GM12878 (cell line): ENCODE data around the gene RAD51B. TPM values are rescaled to one million over a fixed set of nuclear protein-coding genes. Genes with fewer than 3 reads are reported as not detected.

Experiments used
- BACH1 ChIP-seq: fragments of 450-650 bp; IDR thresholded peaks from 2 replicates; pipeline ENCODE4 v1.6.1; 2017; ENCODE audit warnings: mild to moderate bottlenecking, borderline replicate concordance
- CTCF ChIP-seq, 3 experiments: IDR thresholded peaks in 2 of 3; conservative IDR thresholded peaks in 1 of 3; 2 replicates each; pipeline ENCODE4 v1.5.1; 2011; ENCODE audit warnings: low read depth in 3 of 3, low read length in 3 of 3, mild to moderate bottlenecking in 3 of 3, control low read depth in 2 of 3, moderate library complexity in 2 of 3, inconsistent platforms in 1 of 3, mixed read lengths in 1 of 3; ENCODE audit not compliant: control insufficient read depth in 2 of 3, insufficient read depth in 1 of 3; ENCODE audit errors: extremely low read depth in 1 of 3
- CUX1 ChIP-seq: IDR thresholded peaks from 2 replicates; pipeline ENCODE4 v1.6.1; 2012; ENCODE audit warnings: improper control_type of control experiment, low read depth, low read length; ENCODE audit not compliant: insufficient replicate concordance
- EP300 ChIP-seq, 2 experiments: fragments of 150-350 bp in 1 of 2; IDR thresholded peaks; 2 replicates each; pipeline ENCODE4 v1.6.1; 2011 to 2012; ENCODE audit warnings: low read depth in 2 of 2, low read length in 2 of 2, borderline replicate concordance in 1 of 2, improper control_type of control experiment in 1 of 2, inconsistent platforms in 1 of 2; ENCODE audit not compliant: control insufficient read depth in 1 of 2
- JUNB ChIP-seq: IDR thresholded peaks from 2 replicates; pipeline ENCODE4 v1.6.1; 2016; ENCODE audit warnings: antibody characterized with exemption, mild to moderate bottlenecking
- MEF2B ChIP-seq: fragments of 450-650 bp; IDR thresholded peaks from 2 replicates; pipeline ENCODE4 v1.6.1; 2018; ENCODE audit warnings: mild to moderate bottlenecking, moderate library complexity; ENCODE audit not compliant: partially characterized antibody, poor library complexity, severe bottlenecking
- NBN ChIP-seq: fragments of 450-650 bp; IDR thresholded peaks from 2 replicates; pipeline ENCODE4 v1.6.1; 2016
- polyA plus RNA-seq, 11 experiments: library from polyadenylated mRNA; depleted of rRNA in 4 of 11; unstranded in 6 of 11; stranded (reverse) in 5 of 11; fragments of >200 nt; fragmentation: Nextera tagmentation in 4 of 11; fragmentation: Illumina TruSeq in 1 of 11; extraction: Ambion mirVana in 4 of 11; extraction: Trizol in 1 of 11; gene quantifications; 1 replicate in 1 of 11; 2 replicates in 10 of 11; pipeline versions ENCODE4 v1.2.1 to v1.2.3, GENCODE V29; 2011 to 2016; ENCODE audit warnings: inconsistent platforms in 2 of 11, missing spikeins in 2 of 11, low read depth in 1 of 11
- total RNA-seq, 4 experiments: library from RNA; depleted of rRNA in 3 of 4; stranded (reverse); fragments of >200 nt in 3 of 4; fragmentation: Illumina TruSeq in 1 of 4; extraction: Trizol in 1 of 4; gene quantifications; 2 replicates each; pipeline versions ENCODE4 v1.2.1 to v1.2.3, GENCODE V29; 2013 to 2021

Gene RAD51B
- total and polyA plus RNA-seq, 10 of the 15 experiments (the other 5 are each of a cell fraction or from before 2014, with no cell fraction given), result 9.8 to 26.8 (median 21.3) TPM

GRCh38 chr14:68247676-68248268, 428.2 kb downstream of the RAD51B start (continued):
- TF ChIP-seq BACH1, result no peak
- no peak for TF ChIP-seq JUNB
- TF ChIP-seq NBN, result no peak
- TF ChIP-seq CUX1, result no peak
- no peak for TF ChIP-seq EP300 (IDR thresholded peaks at IDR 0.05; ENCODE audit: borderline replicate concordance in 1 of 2, control insufficient read depth in 1 of 2, low read depth in 2 of 2, low read length in 2 of 2)
- no peak for TF ChIP-seq MEF2B
- no peak for TF ChIP-seq CTCF (IDR thresholded peaks at IDR 0.05 in 2 of 3, conservative IDR thresholded peaks at IDR 0.05 in 1 of 3; ENCODE audit: control insufficient read depth in 2 of 3, extremely low read depth in 1 of 3, insufficient read depth in 1 of 3, low read depth in 3 of 3, low read length in 3 of 3)
- TF ChIP-seq, all 136 proteins: peak for 0
